NB4 (cell line): Measurements from ENCODE around the gene IL17REL.

Source experiments
- TF ChIP-seq, protein P1 (sequence below): IDR thresholded peaks from one replicate; pipeline ENCODE4 v1.5.1; 2012; ENCODE audit warnings: low read depth, low read length
- TF ChIP-seq, protein P2 (sequence below): IDR thresholded peaks from 2 replicates; pipeline ENCODE4 v1.6.1; 2011; ENCODE audit warnings: low read depth, low read length

DNA sequence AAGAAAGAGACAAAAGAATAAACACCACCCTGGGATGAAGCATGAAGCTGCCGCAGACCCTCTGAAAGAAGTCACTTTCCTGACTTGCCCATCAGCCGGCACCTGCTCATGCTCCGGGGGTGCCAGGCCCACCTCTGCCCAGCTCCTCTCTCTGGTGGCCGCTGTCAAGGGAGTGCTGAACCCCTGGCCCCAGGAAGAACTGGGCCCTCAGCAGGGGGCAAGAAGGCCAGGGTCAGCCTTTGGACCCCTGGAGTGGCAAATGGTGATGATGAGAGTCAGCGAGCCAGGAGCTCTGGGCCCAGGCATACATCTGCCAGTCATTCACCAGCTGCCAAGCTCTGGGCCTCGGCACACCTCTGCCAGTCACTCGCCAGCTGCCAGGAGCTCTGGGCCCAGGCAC, 28.2 kb upstream of the IL17REL start:
- TF ChIP-seq, protein P1, sequence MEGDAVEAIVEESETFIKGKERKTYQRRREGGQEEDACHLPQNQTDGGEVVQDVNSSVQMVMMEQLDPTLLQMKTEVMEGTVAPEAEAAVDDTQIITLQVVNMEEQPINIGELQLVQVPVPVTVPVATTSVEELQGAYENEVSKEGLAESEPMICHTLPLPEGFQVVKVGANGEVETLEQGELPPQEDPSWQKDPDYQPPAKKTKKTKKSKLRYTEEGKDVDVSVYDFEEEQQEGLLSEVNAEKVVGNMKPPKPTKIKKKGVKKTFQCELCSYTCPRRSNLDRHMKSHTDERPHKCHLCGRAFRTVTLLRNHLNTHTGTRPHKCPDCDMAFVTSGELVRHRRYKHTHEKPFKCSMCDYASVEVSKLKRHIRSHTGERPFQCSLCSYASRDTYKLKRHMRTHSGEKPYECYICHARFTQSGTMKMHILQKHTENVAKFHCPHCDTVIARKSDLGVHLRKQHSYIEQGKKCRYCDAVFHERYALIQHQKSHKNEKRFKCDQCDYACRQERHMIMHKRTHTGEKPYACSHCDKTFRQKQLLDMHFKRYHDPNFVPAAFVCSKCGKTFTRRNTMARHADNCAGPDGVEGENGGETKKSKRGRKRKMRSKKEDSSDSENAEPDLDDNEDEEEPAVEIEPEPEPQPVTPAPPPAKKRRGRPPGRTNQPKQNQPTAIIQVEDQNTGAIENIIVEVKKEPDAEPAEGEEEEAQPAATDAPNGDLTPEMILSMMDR: no peak
- TF ChIP-seq, protein P2, sequence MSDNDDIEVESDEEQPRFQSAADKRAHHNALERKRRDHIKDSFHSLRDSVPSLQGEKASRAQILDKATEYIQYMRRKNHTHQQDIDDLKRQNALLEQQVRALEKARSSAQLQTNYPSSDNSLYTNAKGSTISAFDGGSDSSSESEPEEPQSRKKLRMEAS: no peak
